HG03571 (cell line): Measurements from ENCODE around the gene NAP1L1.
A peak's percentile ranks its signal among the peaks of the same experiment; 100 is the strongest.

Experiments used
- ATAC-seq: cut with Tn5 transposase; IDR thresholded peaks from one replicate; pipeline ENCODE4 v1.9.1; 2021; ENCODE audit not compliant: unreplicated experiment

The NAP1L1 gene

GRCh38 chr12:76083904-76084862, at the start of gene NAP1L1:
Gene NAP1L1 (minus strand): TSS chr12:76084685. CDS start chr12:76074219, 10,466 bp downstream.
- peak; percentile 92 for ATAC-seq

- ATAC-seq: no peak
Observed at GRCh38 chr12:76127588-76127987, 43.1 kb upstream of the NAP1L1 start.

- ATAC-seq: no peak
Observed at GRCh38 chr12:76124456-76124855, 40.0 kb upstream of the NAP1L1 start.

- no peak for ATAC-seq
Observed at GRCh38 chr12:76123259-76124212, 39.1 kb upstream of the NAP1L1 start.

- ATAC-seq: no peak
Observed at GRCh38 chr12:76119887-76120286, 35.4 kb upstream of the NAP1L1 start.

- no peak for ATAC-seq
Observed at GRCh38 chr12:76117751-76118150, 33.3 kb upstream of the NAP1L1 start.

- no peak for ATAC-seq
Observed at GRCh38 chr12:76117067-76117691, 32.7 kb upstream of the NAP1L1 start.

GRCh38 chr12:76113800-76114757, 29.6 kb upstream of the NAP1L1 start:
- no peak for ATAC-seq

- ATAC-seq: no peak
Observed at GRCh38 chr12:76111209-76111749, 26.8 kb upstream of the NAP1L1 start.

GRCh38 chr12:76109879-76110278, 25.4 kb upstream of the NAP1L1 start:
- no peak for ATAC-seq

GRCh38 chr12:76108356-76108755, 23.9 kb upstream of the NAP1L1 start:
- ATAC-seq: no peak

- ATAC-seq: no peak
Observed at GRCh38 chr12:76106631-76107030, 22.1 kb upstream of the NAP1L1 start.

- no peak for ATAC-seq
Observed at GRCh38 chr12:76103958-76104357, 19.5 kb upstream of the NAP1L1 start.

- no peak for ATAC-seq
Observed at GRCh38 chr12:76101739-76102385, 17.4 kb upstream of the NAP1L1 start.

GRCh38 chr12:76096079-76096646, 11.7 kb upstream of the NAP1L1 start:
- ATAC-seq: no peak

GRCh38 chr12:76094754-76095153, 10.3 kb upstream of the NAP1L1 start:
- no peak for ATAC-seq

- ATAC-seq: no peak
Observed at GRCh38 chr12:76091246-76091754, 6.8 kb upstream of the NAP1L1 start.

- ATAC-seq: no peak
Observed at GRCh38 chr12:76085520-76085868, 1.0 kb upstream of the NAP1L1 start.
